Tibial artery (tissue), 4 donors: Measurements from ENCODE around the gene REC114.

ENCODE experiments used
- DNase-seq, 2 donors: peaks; one replicate each; pipeline ENCODE4 v3.0.0-alpha.2; 2019
- H3K27ac ChIP-seq, 2 donors: fragments of 200-600 bp; sonication (generic) in 1 of 2; 1 replicate in 1 of 2; 2 replicates in 1 of 2; pipeline ENCODE4 v1.5.1; 2018 to 2019; ENCODE audit warnings: mild to moderate bottlenecking in 1 of 2
- H3K27me3 ChIP-seq, 2 donors: fragments of 200-600 bp; sonication (generic) in 1 of 2; one replicate each; pipeline versions ENCODE4 v1.5.1 to v1.6.0; 2016 to 2019
- H3K36me3 ChIP-seq, 3 donors: fragments of 200-600 bp; sonication (generic) in 2 of 3; one replicate each; pipeline ENCODE4 v1.5.1; 2016 to 2019; ENCODE audit warnings: mild to moderate bottlenecking in 2 of 3
- H3K4me1 ChIP-seq, 4 donors: fragments of 200-600 bp; sonication (generic) in 2 of 4; 1 replicate in 3 of 4; 2 replicates in 1 of 4; pipeline ENCODE4 v1.5.1; 2016 to 2019
- H3K4me3 ChIP-seq, 2 donors: fragments of 200-600 bp; sonication (generic) in 1 of 2; 1 replicate in 1 of 2; 2 replicates in 1 of 2; pipeline ENCODE4 v1.5.1; 2018 to 2019; ENCODE audit warnings: mild to moderate bottlenecking in 2 of 2
- H3K9me3 ChIP-seq, 3 donors: fragments of 200-600 bp; sonication (generic) in 1 of 3; one replicate each; pipeline ENCODE4 v1.5.1; 2016 to 2019
- intact Hi-C: fragments of 100-400 bp; cut with DNase I; formaldehyde crosslinking; loops from one replicate; pipeline ENCODE4 v1.15.0; 2023; ENCODE audit warnings: low total_unique reads
- TF ChIP-seq, protein P1 (sequence below), 2 experiments: fragments of 200-600 bp in 1 of 2; fragments of 450-650 bp in 1 of 2; IDR thresholded peaks; one replicate each; pipeline ENCODE4 v1.5.1; 2017 to 2019; ENCODE audit warnings: antibody characterized with exemption in 2 of 2, mild to moderate bottlenecking in 1 of 2, moderate library complexity in 1 of 2

REC114 gene

DNA sequence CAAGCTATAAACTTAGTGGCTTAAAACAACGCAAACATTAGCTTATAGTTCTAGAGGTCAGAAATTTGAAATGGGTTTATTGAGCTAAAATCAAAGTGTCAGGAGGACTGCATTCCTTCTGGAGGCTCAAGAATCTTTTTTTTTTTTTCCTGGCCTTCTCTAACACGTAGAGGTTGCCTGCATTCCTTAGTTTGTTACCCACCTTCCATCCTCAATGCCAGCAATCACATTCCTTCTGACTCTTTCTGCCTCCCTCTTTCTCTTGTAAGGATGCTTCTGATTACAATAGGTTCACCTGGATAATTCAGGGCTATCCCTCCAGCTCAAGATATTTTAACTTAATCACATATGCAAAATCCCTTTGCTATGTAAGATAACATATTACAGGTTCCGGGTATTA, 24.8 kb downstream of the REC114 start:
- Histone ChIP-seq H3K9me3 (no peaks in the 10 kb centered on the region), H3K27ac (no peak overlapping the region), H3K27me3 (peaks cover 0 to 13% of the 10 kb centered on the region in 2 donors), H3K36me3 (no peaks in the 10 kb centered on the region), H3K4me3 (no peak overlapping the region), H3K4me1 (no peaks in the 10 kb centered on the region)
- DNase-seq, result no peak
- TF ChIP-seq, protein P1, sequence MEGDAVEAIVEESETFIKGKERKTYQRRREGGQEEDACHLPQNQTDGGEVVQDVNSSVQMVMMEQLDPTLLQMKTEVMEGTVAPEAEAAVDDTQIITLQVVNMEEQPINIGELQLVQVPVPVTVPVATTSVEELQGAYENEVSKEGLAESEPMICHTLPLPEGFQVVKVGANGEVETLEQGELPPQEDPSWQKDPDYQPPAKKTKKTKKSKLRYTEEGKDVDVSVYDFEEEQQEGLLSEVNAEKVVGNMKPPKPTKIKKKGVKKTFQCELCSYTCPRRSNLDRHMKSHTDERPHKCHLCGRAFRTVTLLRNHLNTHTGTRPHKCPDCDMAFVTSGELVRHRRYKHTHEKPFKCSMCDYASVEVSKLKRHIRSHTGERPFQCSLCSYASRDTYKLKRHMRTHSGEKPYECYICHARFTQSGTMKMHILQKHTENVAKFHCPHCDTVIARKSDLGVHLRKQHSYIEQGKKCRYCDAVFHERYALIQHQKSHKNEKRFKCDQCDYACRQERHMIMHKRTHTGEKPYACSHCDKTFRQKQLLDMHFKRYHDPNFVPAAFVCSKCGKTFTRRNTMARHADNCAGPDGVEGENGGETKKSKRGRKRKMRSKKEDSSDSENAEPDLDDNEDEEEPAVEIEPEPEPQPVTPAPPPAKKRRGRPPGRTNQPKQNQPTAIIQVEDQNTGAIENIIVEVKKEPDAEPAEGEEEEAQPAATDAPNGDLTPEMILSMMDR (IDR thresholded peaks at IDR 0.05), result no peak
- intact Hi-C loops, result no loop called here

- no peaks in the 10 kb centered on the region for H3K4me1 ChIP-seq
- no peak overlapping the region for H3K27ac ChIP-seq
- TF ChIP-seq, protein P1 (IDR thresholded peaks at IDR 0.05), result no peak
- intact Hi-C loops, result no loop called here
- no peaks in the 10 kb centered on the region for H3K36me3 ChIP-seq
- no peak for DNase-seq
- H3K27me3 ChIP-seq, result peaks cover 0 to 8% of the 10 kb centered on the region in 2 donors
- no peaks in the 10 kb centered on the region for H3K9me3 ChIP-seq
- H3K4me3 ChIP-seq, result no peak overlapping the region
Observed at GRCh38 chr15:73474785-73475184, 31.8 kb downstream of the REC114 start.

DNA sequence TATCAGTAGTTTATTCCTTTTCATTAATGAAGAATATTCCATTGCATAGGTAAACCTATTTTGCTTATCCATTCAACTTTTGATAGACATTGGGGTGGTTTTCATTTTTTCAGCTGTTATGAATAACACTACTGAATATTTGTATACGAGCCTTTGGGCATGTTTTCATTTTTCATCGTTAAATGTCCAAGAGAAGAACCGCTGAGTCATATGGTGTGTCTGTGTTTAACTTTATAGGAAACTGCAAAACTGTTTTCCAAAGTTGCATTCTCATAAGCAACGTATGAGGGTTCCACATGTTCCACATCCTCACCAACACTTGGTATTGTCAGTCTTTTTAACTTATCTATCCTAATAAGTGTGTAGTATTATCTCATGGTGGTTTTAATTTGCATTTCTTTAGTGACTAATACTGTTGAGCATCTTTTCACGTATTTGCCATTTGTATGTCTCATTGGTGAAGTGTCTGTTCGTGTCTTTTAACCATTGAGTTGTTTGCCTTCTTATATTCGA, 33.8 kb downstream of the REC114 start:
- Histone ChIP-seq H3K27me3 (peaks cover 0 to 6% of the 10 kb centered on the region in 2 donors), H3K4me3 (no peak overlapping the region), H3K4me1 (no peaks in the 10 kb centered on the region), H3K36me3 (no peaks in the 10 kb centered on the region), H3K27ac (no peak overlapping the region), H3K9me3 (no peaks in the 10 kb centered on the region)
- DNase-seq, result no peak
- TF ChIP-seq, protein P1 (IDR thresholded peaks at IDR 0.05), result no peak
- intact Hi-C loops, result no loop called here

GRCh38 chr15:73480050-73480449, 37.1 kb downstream of the REC114 start:
- no peaks in the 10 kb centered on the region for H3K9me3 ChIP-seq
- H3K4me1 ChIP-seq, result peaks cover 0 to 7% (median 0%) of the 10 kb centered on the region in 4 donors
- no peaks in the 10 kb centered on the region for H3K36me3 ChIP-seq
- TF ChIP-seq, protein P1 (IDR thresholded peaks at IDR 0.05), result no peak
- H3K27ac ChIP-seq, result no peak overlapping the region
- intact Hi-C loops, result no loop called here
- no peak overlapping the region for H3K4me3 ChIP-seq
- no peak for DNase-seq
- H3K27me3 ChIP-seq, result peaks cover 0 to 3% of the 10 kb centered on the region in 2 donors

- intact Hi-C loops, result no loop called here
- Histone ChIP-seq H3K4me3 (no peak overlapping the region), H3K36me3 (no peaks in the 10 kb centered on the region), H3K27ac (no peak overlapping the region), H3K27me3 (no peaks in the 10 kb centered on the region), H3K4me1 (peaks cover 0 to 7% (median 0%) of the 10 kb centered on the region in 4 donors), H3K9me3 (no peaks in the 10 kb centered on the region)
- DNase-seq, result no peak
- TF ChIP-seq, protein P1 (IDR thresholded peaks at IDR 0.05), result no peak
Observed at GRCh38 chr15:73482166-73482565, 39.2 kb downstream of the REC114 start.

- DNase-seq, result no peak
- no peak overlapping the region for H3K27ac ChIP-seq
- no peak overlapping the region for H3K4me3 ChIP-seq
- no peaks in the 10 kb centered on the region for H3K36me3 ChIP-seq
- intact Hi-C loops, result no loop called here
- no peaks in the 10 kb centered on the region for H3K27me3 ChIP-seq
- H3K9me3 ChIP-seq, result no peaks in the 10 kb centered on the region
- TF ChIP-seq, protein P1 (IDR thresholded peaks at IDR 0.05), result no peak
- peaks cover 0 to 7% (median 0%) of the 10 kb centered on the region in 4 donors for H3K4me1 ChIP-seq
Observed at GRCh38 chr15:73483053-73483452, 40.1 kb downstream of the REC114 start.
